RWPE2 (cell line): ENCODE data around the gene SNRNP27.

ENCODE experiments used
- ATAC-seq: fragments of 200-7000 bp; cut with Tn5 transposase; 3 replicates; pipeline ENCODE4 v1.9.1; 2021; ENCODE audit warnings: low read depth
- DNase-seq: peaks from one replicate; pipeline ENCODE4 v3.0.0-alpha.2; 2020; ENCODE audit warnings: low spot score
- H3K27ac ChIP-seq: fragments of 450-650 bp; 2 replicates; pipeline ENCODE4 v1.5.1; 2017; ENCODE audit warnings: mild to moderate bottlenecking; ENCODE audit not compliant: poor library complexity, severe bottlenecking
- H3K27me3 ChIP-seq: fragments of 250-450 bp; sonication (Bioruptor Pico); 2 replicates; pipeline ENCODE4 v1.5.1; 2021; ENCODE audit warnings: mild to moderate bottlenecking, moderate library complexity; ENCODE audit not compliant: insufficient read depth, poor library complexity, severe bottlenecking
- H3K36me3 ChIP-seq: fragments of 250-450 bp; sonication (Bioruptor Pico); 2 replicates; pipeline ENCODE4 v1.5.1; 2020; ENCODE audit warnings: low read depth, mild to moderate bottlenecking, moderate library complexity
- H3K4me1 ChIP-seq: fragments of 250-450 bp; sonication (Bioruptor Pico); 2 replicates; pipeline ENCODE4 v1.5.1; 2021; ENCODE audit warnings: mild to moderate bottlenecking, moderate library complexity; ENCODE audit not compliant: insufficient read depth, poor library complexity, severe bottlenecking
- H3K4me3 ChIP-seq: fragments of 250-450 bp; sonication (Bioruptor Pico); 2 replicates; pipeline ENCODE4 v1.5.1; 2021; ENCODE audit warnings: mild to moderate bottlenecking, moderate library complexity; ENCODE audit not compliant: severe bottlenecking
- H3K9me3 ChIP-seq: fragments of 250-450 bp; sonication (Bioruptor Pico); 2 replicates; pipeline ENCODE4 v1.5.1; 2021; ENCODE audit warnings: mild to moderate bottlenecking, moderate library complexity; ENCODE audit not compliant: severe bottlenecking
- TF ChIP-seq, protein P1 (sequence below): fragments of 450-650 bp; IDR thresholded peaks from one replicate; pipeline ENCODE4 v1.5.1; 2017; ENCODE audit warnings: mild to moderate bottlenecking, moderate library complexity; ENCODE audit not compliant: poor library complexity, severe bottlenecking

Gene SNRNP27

DNA sequence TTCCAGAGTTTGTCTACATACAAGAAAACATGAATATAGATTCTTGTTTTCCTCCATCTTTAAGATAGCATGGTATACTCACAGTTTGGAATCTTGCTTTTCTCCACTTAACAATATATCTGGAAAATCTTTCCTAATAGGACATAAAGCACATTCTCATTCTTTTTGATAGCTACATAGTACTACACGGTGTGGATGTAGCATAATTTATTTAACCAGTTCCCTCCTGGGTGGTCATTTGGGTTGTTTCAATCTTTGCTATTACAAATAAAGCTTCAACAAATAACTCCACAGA lies 40.8 kb downstream of the SNRNP27 start:
- Histone ChIP-seq H3K9me3 (no peaks in the 10 kb centered on the region), H3K27me3 (no peaks in the 10 kb centered on the region), H3K4me3 (no peak overlapping the region), H3K4me1 (peaks cover 32% of the 10 kb centered on the region), H3K36me3 (peaks cover 61% of the 10 kb centered on the region), H3K27ac (peak overlapping the region; percentile 78)
- TF ChIP-seq, protein P1, sequence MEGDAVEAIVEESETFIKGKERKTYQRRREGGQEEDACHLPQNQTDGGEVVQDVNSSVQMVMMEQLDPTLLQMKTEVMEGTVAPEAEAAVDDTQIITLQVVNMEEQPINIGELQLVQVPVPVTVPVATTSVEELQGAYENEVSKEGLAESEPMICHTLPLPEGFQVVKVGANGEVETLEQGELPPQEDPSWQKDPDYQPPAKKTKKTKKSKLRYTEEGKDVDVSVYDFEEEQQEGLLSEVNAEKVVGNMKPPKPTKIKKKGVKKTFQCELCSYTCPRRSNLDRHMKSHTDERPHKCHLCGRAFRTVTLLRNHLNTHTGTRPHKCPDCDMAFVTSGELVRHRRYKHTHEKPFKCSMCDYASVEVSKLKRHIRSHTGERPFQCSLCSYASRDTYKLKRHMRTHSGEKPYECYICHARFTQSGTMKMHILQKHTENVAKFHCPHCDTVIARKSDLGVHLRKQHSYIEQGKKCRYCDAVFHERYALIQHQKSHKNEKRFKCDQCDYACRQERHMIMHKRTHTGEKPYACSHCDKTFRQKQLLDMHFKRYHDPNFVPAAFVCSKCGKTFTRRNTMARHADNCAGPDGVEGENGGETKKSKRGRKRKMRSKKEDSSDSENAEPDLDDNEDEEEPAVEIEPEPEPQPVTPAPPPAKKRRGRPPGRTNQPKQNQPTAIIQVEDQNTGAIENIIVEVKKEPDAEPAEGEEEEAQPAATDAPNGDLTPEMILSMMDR = no peak
- DNase-seq = no peak
- ATAC-seq = no peak

DNA sequence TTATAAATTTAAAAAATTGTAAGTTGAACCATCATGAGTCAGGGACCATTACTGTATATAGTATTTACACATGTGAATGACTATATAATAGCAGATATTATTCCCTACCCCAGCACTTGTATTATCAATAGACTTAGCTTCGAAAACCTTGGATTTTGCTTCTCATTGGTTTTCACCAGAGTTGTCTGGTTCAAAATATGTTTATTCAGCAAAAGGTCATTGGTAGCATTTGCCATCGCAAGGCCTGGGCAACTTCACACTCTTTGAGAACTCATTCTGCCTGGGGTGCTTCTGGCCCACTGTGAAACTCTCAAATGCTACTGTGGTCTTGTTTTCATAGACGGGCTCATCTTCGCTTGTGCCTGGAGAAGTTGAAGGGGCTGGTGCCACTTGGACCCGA lies 41.3 kb downstream of the SNRNP27 start:
- H3K4me3 ChIP-seq = no peak overlapping the region
- H3K9me3 ChIP-seq = no peaks in the 10 kb centered on the region
- DNase-seq (no peak), ATAC-seq (no peak)
- H3K27me3 ChIP-seq = no peaks in the 10 kb centered on the region
- peaks cover 32% of the 10 kb centered on the region for H3K4me1 ChIP-seq
- peaks cover 61% of the 10 kb centered on the region for H3K36me3 ChIP-seq
- TF ChIP-seq, protein P1 = no peak
- peak overlapping the region; percentile 78 for H3K27ac ChIP-seq

DNA sequence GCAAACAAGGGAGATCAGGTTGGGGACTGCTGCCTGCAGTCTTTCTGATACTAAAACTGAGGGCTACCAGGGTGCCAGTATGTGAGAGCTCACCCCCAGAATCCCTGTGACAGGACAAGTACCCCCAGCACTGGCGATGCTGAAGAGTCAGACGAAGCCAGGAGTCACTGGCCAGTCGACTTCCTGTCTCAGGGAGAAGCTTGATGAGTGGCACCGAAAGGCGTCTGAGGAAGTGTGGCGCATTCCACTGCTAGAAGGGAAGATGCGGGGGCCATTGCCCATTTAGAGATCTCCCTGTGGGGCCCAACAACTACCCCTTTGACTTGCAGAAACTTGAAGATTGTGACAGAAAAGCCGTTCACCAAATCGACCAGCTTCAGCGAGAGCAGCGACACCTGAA lies 43.1 kb downstream of the SNRNP27 start:
- no peak overlapping the region for H3K4me3 ChIP-seq
- peaks cover 74% of the 10 kb centered on the region for H3K36me3 ChIP-seq
- TF ChIP-seq, protein P1 = no peak
- H3K27me3 ChIP-seq = no peaks in the 10 kb centered on the region
- H3K9me3 ChIP-seq = no peaks in the 10 kb centered on the region
- H3K27ac ChIP-seq = no peak overlapping the region
- DNase-seq = no peak
- H3K4me1 ChIP-seq = peaks cover 29% of the 10 kb centered on the region
- ATAC-seq = no peak

DNA sequence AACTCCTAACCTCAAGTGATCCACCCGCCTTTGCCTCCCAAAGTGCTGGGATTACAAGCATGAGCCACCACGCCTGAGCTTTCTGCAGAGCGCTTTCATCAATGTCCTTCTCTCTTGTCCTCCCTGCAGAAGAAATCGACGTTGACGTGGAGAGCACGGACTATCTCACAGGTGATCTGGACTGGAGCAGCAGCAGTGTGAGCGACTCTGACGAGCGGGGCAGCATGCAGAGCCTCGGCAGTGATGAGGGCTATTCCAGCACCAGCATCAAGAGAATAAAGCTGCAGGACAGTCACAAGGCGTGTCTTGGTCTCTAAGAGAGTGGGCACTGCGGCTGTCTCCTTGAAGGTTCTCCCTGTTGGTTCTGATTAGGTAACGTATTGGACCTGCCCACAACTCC lies 44.2 kb downstream of the SNRNP27 start:
- H3K27ac ChIP-seq = no peak overlapping the region
- H3K4me1 ChIP-seq = peaks cover 23% of the 10 kb centered on the region
- no peak overlapping the region for H3K4me3 ChIP-seq
- ATAC-seq (no peak), DNase-seq (no peak)
- H3K36me3 ChIP-seq = peaks cover 82% of the 10 kb centered on the region
- TF ChIP-seq, protein P1 = no peak
- no peaks in the 10 kb centered on the region for H3K27me3 ChIP-seq
- H3K9me3 ChIP-seq = no peaks in the 10 kb centered on the region

DNA sequence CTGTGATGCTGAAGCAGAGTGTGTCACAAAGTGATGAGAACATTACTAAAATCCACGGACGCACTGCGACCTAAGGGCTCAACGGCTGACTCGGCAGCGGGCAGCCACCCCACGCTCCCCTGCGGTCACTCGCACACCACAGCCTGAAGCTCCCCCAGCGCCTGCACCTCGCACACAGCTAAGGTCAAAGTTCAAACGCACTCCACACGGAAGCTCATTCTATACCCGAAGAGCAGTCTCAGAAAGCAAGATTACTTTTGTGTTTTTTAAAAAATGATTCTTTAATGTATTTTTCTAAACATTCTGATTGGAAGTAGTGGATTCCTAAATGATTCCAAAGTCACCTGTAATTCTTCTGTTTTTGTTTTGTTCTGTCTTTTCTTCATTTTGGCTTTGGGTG lies 46.0 kb downstream of the SNRNP27 start:
- Histone ChIP-seq H3K4me3 (no peak overlapping the region), H3K4me1 (peaks cover 7% of the 10 kb centered on the region), H3K27me3 (no peaks in the 10 kb centered on the region), H3K9me3 (no peaks in the 10 kb centered on the region), H3K27ac (no peak overlapping the region), H3K36me3 (peaks cover 77% of the 10 kb centered on the region)
- TF ChIP-seq, protein P1 = no peak
- DNase-seq (no peak), ATAC-seq (no peak)
